Measurements from ENCODE around the gene AFF3. TPM values are rescaled to one million over a fixed set of nuclear protein-coding genes. Genes with fewer than 3 reads are reported as not detected.

Gene AFF3
- total and polyA plus RNA-seq, 2 of the 13 experiments (the other 11 are each of a cell fraction or from before 2014, with no cell fraction given): not detected

GRCh38 chr2:99695944-99696253 is 446.5 kb downstream of the AFF3 start:
- ChIA-PET CTCF (ENCODE audit: low intra/inter-chr PET ratio, low total read pairs) (no interaction called here), POLR2A (no interaction called here)
- BruUV-seq (replicated peaks): no TSS peak
- H3K4me1 ChIP-seq (ENCODE audit: insufficient read depth, low read length): no peaks in the 10 kb centered on the region
- H3K27me3 ChIP-seq (ENCODE audit: control insufficient read depth in 1 of 2, insufficient read depth in 2 of 2, low read length in 2 of 2): no peaks in the 10 kb centered on the region; a peak in 1 of 5 replicates
- no peak for DNase-seq (ENCODE audit: low spot score)
- no peak for ATAC-seq
- no peaks in the 10 kb centered on the region for H4K20me1 ChIP-seq (ENCODE audit: insufficient read depth, low read length)
- no peak overlapping the region for H3K4me2 ChIP-seq (ENCODE audit: low read depth, low read length)
- no peak for TF ChIP-seq HNF1A (IDR thresholded peaks at IDR 0.05; ENCODE audit: low read depth)
- no peak for TF ChIP-seq HNF1A (CRISPR knock-in tag; IDR thresholded peaks at IDR 0.05; ENCODE audit: borderline replicate concordance)
- no peak for TF ChIP-seq HDAC6 (IDR thresholded peaks at IDR 0.05; ENCODE audit: low read depth, low read length)
- no peak for TF ChIP-seq TBP (CRISPR knock-in tag; IDR thresholded peaks at IDR 0.05)
- no peak for TF ChIP-seq REL (CRISPR knock-in tag; conservative IDR thresholded peaks at IDR 0.05)
- TF ChIP-seq, protein P1, sequence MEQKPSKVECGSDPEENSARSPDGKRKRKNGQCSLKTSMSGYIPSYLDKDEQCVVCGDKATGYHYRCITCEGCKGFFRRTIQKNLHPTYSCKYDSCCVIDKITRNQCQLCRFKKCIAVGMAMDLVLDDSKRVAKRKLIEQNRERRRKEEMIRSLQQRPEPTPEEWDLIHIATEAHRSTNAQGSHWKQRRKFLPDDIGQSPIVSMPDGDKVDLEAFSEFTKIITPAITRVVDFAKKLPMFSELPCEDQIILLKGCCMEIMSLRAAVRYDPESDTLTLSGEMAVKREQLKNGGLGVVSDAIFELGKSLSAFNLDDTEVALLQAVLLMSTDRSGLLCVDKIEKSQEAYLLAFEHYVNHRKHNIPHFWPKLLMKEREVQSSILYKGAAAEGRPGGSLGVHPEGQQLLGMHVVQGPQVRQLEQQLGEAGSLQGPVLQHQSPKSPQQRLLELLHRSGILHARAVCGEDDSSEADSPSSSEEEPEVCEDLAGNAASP (CRISPR knock-in tag; IDR thresholded peaks at IDR 0.05; ENCODE audit: borderline replicate concordance): no peak
- FAIRE-seq: no peak
- in situ Hi-C loops (cut with HindIII; ENCODE audit: extremely low pct_ligation_motif_present, low pct_unique_long_range_greater_than_20kb) (no loop called here), intact Hi-C loops (cut with micrococcal nuclease; ENCODE audit: unreplicated experiment) (no loop called here)
- H2AFZ ChIP-seq (ENCODE audit: low read length): no peak overlapping the region
- H3K4me3 ChIP-seq (replicated peaks in 1 of 3; ENCODE audit: insufficient read depth in 1 of 3, low read depth in 2 of 3, low read length in 3 of 3): no peak overlapping the region
- H3K27ac ChIP-seq (ENCODE audit: extremely low read length, insufficient read depth, low read length): no peak overlapping the region
- H3K9ac ChIP-seq (ENCODE audit: insufficient read depth, low read depth, low read length): no peak overlapping the region
- no peaks in the 10 kb centered on the region for H3K36me3 ChIP-seq (replicated peaks in 1 of 2; ENCODE audit: control insufficient read depth in 1 of 2, insufficient read depth in 2 of 2, low read length in 2 of 2)
- no peaks in the 10 kb centered on the region for H3K9me3 ChIP-seq (ENCODE audit: low read length)
- H3K79me2 ChIP-seq (ENCODE audit: insufficient read depth, low read length): no peaks in the 10 kb centered on the region

Measured in HepG2 (cell line).